ENCODE results near the gene SELENOI. TPM values are rescaled to one million over a fixed set of nuclear protein-coding genes. Genes with fewer than 3 reads are reported as not detected.

Gene SELENOI
- total RNA-seq, 3 donors from 2014 or later = 6.6 to 26.3 (median 17.4) TPM

DNA sequence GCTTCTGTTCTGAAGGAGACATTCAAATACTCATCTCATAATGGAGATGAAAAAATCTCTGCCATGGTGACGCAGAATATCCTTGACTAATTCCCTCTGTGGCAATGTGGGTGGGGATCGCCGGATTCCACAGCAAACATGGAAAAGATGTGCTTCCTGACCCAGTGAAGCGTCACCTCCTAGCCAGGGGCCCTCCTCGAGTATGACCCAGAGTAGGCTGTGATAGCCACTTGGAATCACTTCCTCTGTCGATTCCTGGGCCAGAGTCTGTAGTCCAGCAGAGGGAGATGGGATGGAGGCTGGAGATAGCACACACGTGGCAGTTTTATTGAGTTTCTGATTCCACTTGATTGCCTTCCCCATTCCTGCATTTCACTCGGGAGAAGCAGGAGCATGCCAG is 92.6 kb downstream of the SELENOI start:
- no peaks in the 10 kb centered on the region for H3K4me1 ChIP-seq
- H3K36me3 ChIP-seq = no peaks in the 10 kb centered on the region
- H3K9me3 ChIP-seq = no peaks in the 10 kb centered on the region
- no peak for DNase-seq (ENCODE audit: low spot score in 2 of 2)
- no peak overlapping the region for H3K4me3 ChIP-seq
- H3K27ac ChIP-seq = no peak overlapping the region
- no peaks in the 10 kb centered on the region for H3K27me3 ChIP-seq
- TF ChIP-seq, protein P1, sequence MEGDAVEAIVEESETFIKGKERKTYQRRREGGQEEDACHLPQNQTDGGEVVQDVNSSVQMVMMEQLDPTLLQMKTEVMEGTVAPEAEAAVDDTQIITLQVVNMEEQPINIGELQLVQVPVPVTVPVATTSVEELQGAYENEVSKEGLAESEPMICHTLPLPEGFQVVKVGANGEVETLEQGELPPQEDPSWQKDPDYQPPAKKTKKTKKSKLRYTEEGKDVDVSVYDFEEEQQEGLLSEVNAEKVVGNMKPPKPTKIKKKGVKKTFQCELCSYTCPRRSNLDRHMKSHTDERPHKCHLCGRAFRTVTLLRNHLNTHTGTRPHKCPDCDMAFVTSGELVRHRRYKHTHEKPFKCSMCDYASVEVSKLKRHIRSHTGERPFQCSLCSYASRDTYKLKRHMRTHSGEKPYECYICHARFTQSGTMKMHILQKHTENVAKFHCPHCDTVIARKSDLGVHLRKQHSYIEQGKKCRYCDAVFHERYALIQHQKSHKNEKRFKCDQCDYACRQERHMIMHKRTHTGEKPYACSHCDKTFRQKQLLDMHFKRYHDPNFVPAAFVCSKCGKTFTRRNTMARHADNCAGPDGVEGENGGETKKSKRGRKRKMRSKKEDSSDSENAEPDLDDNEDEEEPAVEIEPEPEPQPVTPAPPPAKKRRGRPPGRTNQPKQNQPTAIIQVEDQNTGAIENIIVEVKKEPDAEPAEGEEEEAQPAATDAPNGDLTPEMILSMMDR (IDR thresholded peaks at IDR 0.05) = no peak
- TF ChIP-seq POLR2AphosphoS5 (IDR thresholded peaks at IDR 0.05) (no peak), POLR2A (IDR thresholded peaks at IDR 0.05) (no peak)
- intact Hi-C loops (cut with DNase I; ENCODE audit: low total_unique reads) = no loop called here

- DNase-seq (ENCODE audit: low spot score in 2 of 2) = no peak
- no peak overlapping the region for H3K27ac ChIP-seq
- no peak overlapping the region for H3K4me3 ChIP-seq
- no peaks in the 10 kb centered on the region for H3K27me3 ChIP-seq
- no peaks in the 10 kb centered on the region for H3K4me1 ChIP-seq
- intact Hi-C loops (cut with DNase I; ENCODE audit: low total_unique reads) = no loop called here
- TF ChIP-seq POLR2A (IDR thresholded peaks at IDR 0.05) (no peak), POLR2AphosphoS5 (IDR thresholded peaks at IDR 0.05) (no peak)
- TF ChIP-seq, protein P1 (IDR thresholded peaks at IDR 0.05) = no peak
- H3K36me3 ChIP-seq = no peaks in the 10 kb centered on the region
- no peaks in the 10 kb centered on the region for H3K9me3 ChIP-seq
These were observed 93.0 kb downstream of the SELENOI start for GRCh38 chr2:26438926-26439325.

GRCh38 chr2:26442301-26442700 is 96.4 kb downstream of the SELENOI start:
- intact Hi-C loops (cut with DNase I; ENCODE audit: low total_unique reads) = no loop called here
- no peak overlapping the region for H3K27ac ChIP-seq
- H3K27me3 ChIP-seq = no peaks in the 10 kb centered on the region
- no peaks in the 10 kb centered on the region for H3K36me3 ChIP-seq
- DNase-seq (ENCODE audit: low spot score in 2 of 2) = no peak
- no peak overlapping the region for H3K4me3 ChIP-seq
- no peaks in the 10 kb centered on the region for H3K4me1 ChIP-seq
- no peaks in the 10 kb centered on the region for H3K9me3 ChIP-seq
- TF ChIP-seq POLR2A (IDR thresholded peaks at IDR 0.05) (no peak), POLR2AphosphoS5 (IDR thresholded peaks at IDR 0.05) (no peak)
- TF ChIP-seq, protein P1 (IDR thresholded peaks at IDR 0.05) = no peak

GRCh38 chr2:26442707-26443106 is 96.8 kb downstream of the SELENOI start:
- Histone ChIP-seq H3K36me3 (no peaks in the 10 kb centered on the region), H3K27me3 (no peaks in the 10 kb centered on the region), H3K27ac (no peak overlapping the region), H3K4me1 (no peaks in the 10 kb centered on the region), H3K9me3 (no peaks in the 10 kb centered on the region), H3K4me3 (no peak overlapping the region)
- DNase-seq (ENCODE audit: low spot score in 2 of 2) = no peak
- TF ChIP-seq POLR2AphosphoS5 (IDR thresholded peaks at IDR 0.05) = no peak
- TF ChIP-seq, protein P1 (IDR thresholded peaks at IDR 0.05) = no peak
- TF ChIP-seq POLR2A (IDR thresholded peaks at IDR 0.05) = no peak
- intact Hi-C loops (cut with DNase I; ENCODE audit: low total_unique reads) = no loop called here

GRCh38 chr2:26444236-26444635 is 98.3 kb downstream of the SELENOI start:
- intact Hi-C loops (cut with DNase I; ENCODE audit: low total_unique reads) = no loop called here
- no peaks in the 10 kb centered on the region for H3K36me3 ChIP-seq
- H3K9me3 ChIP-seq = no peaks in the 10 kb centered on the region
- DNase-seq (ENCODE audit: low spot score in 2 of 2) = no peak
- no peaks in the 10 kb centered on the region for H3K27me3 ChIP-seq
- TF ChIP-seq, protein P1 (IDR thresholded peaks at IDR 0.05) = no peak
- TF ChIP-seq POLR2A (IDR thresholded peaks at IDR 0.05) (no peak), POLR2AphosphoS5 (IDR thresholded peaks at IDR 0.05) (no peak)
- H3K4me3 ChIP-seq = no peak overlapping the region
- H3K27ac ChIP-seq = no peak overlapping the region
- H3K4me1 ChIP-seq = no peaks in the 10 kb centered on the region

Other genes with a start within 250 kb of the SELENOI start
- 1 to 10 TPM; 1.2 to 2.0 (median 1.4) TPM for gene GAREM2, start 173.1 kb upstream of the SELENOI start, total RNA-seq
- gene HADHA, start 101.5 kb upstream of the SELENOI start, total RNA-seq = 100 to 1,000 TPM; 139 to 156 (median 141) TPM
- gene HADHB, start 101.2 kb upstream of the SELENOI start, total RNA-seq = 100 to 1,000 TPM; 139 to 157 (median 147) TPM
- gene ADGRF3, start 646 bp downstream of the SELENOI start, total RNA-seq = under 1 TPM in 1 of 3 donors, not detected in 2; under 0.01 TPM
- not detected for gene DRC1, start 55.8 kb downstream of the SELENOI start, total RNA-seq
- gene OTOF, start 132.0 kb downstream of the SELENOI start, total RNA-seq = under 1 TPM; 0.15 to 0.33 (median 0.32) TPM